ENCODE results near the gene SLC4A3.

SLC4A3 gene

GRCh38 chr2:219591091-219591490 lies 36.3 kb upstream of the SLC4A3 start:
- H3K27me3 ChIP-seq (ENCODE audit: insufficient read depth, low read length), result no peaks in the 10 kb centered on the region
- H3K4me1 ChIP-seq (ENCODE audit: insufficient read depth, low read length, severe bottlenecking), result no peaks in the 10 kb centered on the region
- no peak overlapping the region for H3K9ac ChIP-seq (ENCODE audit: low read length)

GRCh38 chr2:219592736-219593135 lies 34.7 kb upstream of the SLC4A3 start:
- H3K9me2 ChIP-seq (ENCODE audit: low read depth, low read length), result no peaks in the 10 kb centered on the region
- H3K27me3 ChIP-seq (ENCODE audit: insufficient read depth, low read length), result no peaks in the 10 kb centered on the region
- no peak overlapping the region for H3K4me3 ChIP-seq (ENCODE audit: low read depth, low read length, poor library complexity, severe bottlenecking)
- no peaks in the 10 kb centered on the region for H3F3A ChIP-seq (ENCODE audit: insufficient read depth, low read length)
- H2AFZ ChIP-seq (ENCODE audit: low read length), result no peak overlapping the region
- H3K27ac ChIP-seq (ENCODE audit: low read depth, low read length, poor library complexity, severe bottlenecking), result no peak overlapping the region
- no peak overlapping the region for H3K9ac ChIP-seq (ENCODE audit: low read length)
- H3K4me1 ChIP-seq (ENCODE audit: insufficient read depth, low read length, severe bottlenecking), result peaks cover 5% of the 10 kb centered on the region
- H3K36me3 ChIP-seq (ENCODE audit: insufficient read depth, low read length), result no peaks in the 10 kb centered on the region
- H3K79me2 ChIP-seq (ENCODE audit: insufficient read depth, low read length), result no peaks in the 10 kb centered on the region
- TF ChIP-seq EZH2 (IDR thresholded peaks at IDR 0.05; ENCODE audit: borderline replicate concordance, low read length) (no peak), CTCF (IDR thresholded peaks at IDR 0.05; ENCODE audit: low read length) (no peak)
- H4K20me1 ChIP-seq (ENCODE audit: insufficient read depth, low read length), result no peaks in the 10 kb centered on the region
- H3K4me2 ChIP-seq (ENCODE audit: low read length), result no peak overlapping the region
- H3K9me3 ChIP-seq (ENCODE audit: low read length), result no peaks in the 10 kb centered on the region

More at GRCh38 chr2:219591091-219591490, 36.3 kb upstream of the SLC4A3 start:
- TF ChIP-seq CTCF (IDR thresholded peaks at IDR 0.05; ENCODE audit: low read length) (no peak), EZH2 (IDR thresholded peaks at IDR 0.05; ENCODE audit: borderline replicate concordance, low read length) (no peak)
- no peak overlapping the region for H3K4me3 ChIP-seq (ENCODE audit: low read depth, low read length, poor library complexity, severe bottlenecking)
- H3K9me3 ChIP-seq (ENCODE audit: low read length), result no peaks in the 10 kb centered on the region
- H3K4me2 ChIP-seq (ENCODE audit: low read length), result no peak overlapping the region
- no peak overlapping the region for H3K27ac ChIP-seq (ENCODE audit: low read depth, low read length, poor library complexity, severe bottlenecking)
- no peaks in the 10 kb centered on the region for H3K9me2 ChIP-seq (ENCODE audit: low read depth, low read length)
- H3F3A ChIP-seq (ENCODE audit: insufficient read depth, low read length), result no peaks in the 10 kb centered on the region
- no peak overlapping the region for H2AFZ ChIP-seq (ENCODE audit: low read length)
- no peaks in the 10 kb centered on the region for H3K79me2 ChIP-seq (ENCODE audit: insufficient read depth, low read length)
- no peaks in the 10 kb centered on the region for H3K36me3 ChIP-seq (ENCODE audit: insufficient read depth, low read length)
- H4K20me1 ChIP-seq (ENCODE audit: insufficient read depth, low read length), result no peaks in the 10 kb centered on the region

GRCh38 chr2:219593154-219593553 lies 34.3 kb upstream of the SLC4A3 start:
- no peak for TF ChIP-seq CTCF (IDR thresholded peaks at IDR 0.05; ENCODE audit: low read length)
- TF ChIP-seq EZH2 (IDR thresholded peaks at IDR 0.05; ENCODE audit: borderline replicate concordance, low read length), result no peak
- Histone ChIP-seq H3K4me2 (ENCODE audit: low read length) (no peak overlapping the region), H3K9ac (ENCODE audit: low read length) (no peak overlapping the region), H3K9me2 (ENCODE audit: low read depth, low read length) (no peaks in the 10 kb centered on the region), H3K79me2 (ENCODE audit: insufficient read depth, low read length) (no peaks in the 10 kb centered on the region), H3K4me3 (ENCODE audit: low read depth, low read length, poor library complexity, severe bottlenecking) (no peak overlapping the region), H3K4me1 (ENCODE audit: insufficient read depth, low read length, severe bottlenecking) (peaks cover 6% of the 10 kb centered on the region), H3K36me3 (ENCODE audit: insufficient read depth, low read length) (no peaks in the 10 kb centered on the region), H3K9me3 (ENCODE audit: low read length) (no peaks in the 10 kb centered on the region), H3K27ac (ENCODE audit: low read depth, low read length, poor library complexity, severe bottlenecking) (no peak overlapping the region), H3K27me3 (ENCODE audit: insufficient read depth, low read length) (no peaks in the 10 kb centered on the region), H4K20me1 (ENCODE audit: insufficient read depth, low read length) (no peaks in the 10 kb centered on the region), H3F3A (ENCODE audit: insufficient read depth, low read length) (no peaks in the 10 kb centered on the region), H2AFZ (ENCODE audit: low read length) (no peak overlapping the region)

Data from OCI-LY1 (cell line).